ENCODE results near the gene KLHL13. TPM values are rescaled to one million over a fixed set of nuclear protein-coding genes. Genes with fewer than 3 reads are reported as not detected.

KLHL13 gene
- total RNA-seq, 1 experiment from 2014 or later: 4.2 TPM

DNA sequence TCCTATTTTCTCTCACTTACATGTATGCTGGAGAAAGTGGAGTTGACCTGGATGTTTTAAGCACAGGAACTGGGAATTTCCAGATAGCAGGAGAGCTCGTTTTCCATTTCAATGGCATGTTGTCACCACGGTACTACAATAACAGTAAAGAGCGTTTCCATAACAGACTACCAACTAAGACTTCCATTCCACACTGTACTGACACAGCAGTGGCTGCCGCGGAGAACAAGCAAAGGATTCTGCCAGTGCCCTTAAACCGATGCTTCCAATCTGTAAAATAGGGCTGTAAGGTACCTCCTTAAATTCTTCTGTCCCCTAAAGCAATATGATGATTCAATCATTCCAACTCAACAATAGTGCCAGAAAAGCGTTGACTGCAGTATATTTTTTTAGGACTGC, 143.9 kb downstream of the KLHL13 start:
- Histone ChIP-seq H2AFZ (ENCODE audit: low read depth, low read length, poor library complexity, severe bottlenecking) (no peak overlapping the region), H3K79me2 (ENCODE audit: insufficient read depth, low read length) (no peaks in the 10 kb centered on the region), H4K20me1 (ENCODE audit: insufficient read depth) (no peaks in the 10 kb centered on the region), H3K4me1 (ENCODE audit: control insufficient read depth in 1 of 2, insufficient read depth in 2 of 2, low read length in 2 of 2) (no peaks in the 10 kb centered on the region), H3K9ac (ENCODE audit: low read length) (no peak overlapping the region), H3K27ac (ENCODE audit: low read depth, low read length) (no peak overlapping the region), H3K36me3 (ENCODE audit: control insufficient read depth in 1 of 2, insufficient read depth in 2 of 2, low read length in 2 of 2) (no peaks in the 10 kb centered on the region), H3K4me3 (replicated peaks in 1 of 2; ENCODE audit: low read depth in 1 of 2, low read length in 2 of 2) (no peak overlapping the region), H3K27me3 (ENCODE audit: insufficient read depth, low read length) (no peaks in the 10 kb centered on the region), H3K9me2 (ENCODE audit: insufficient read depth) (no peaks in the 10 kb centered on the region), H3K4me2 (ENCODE audit: low read length) (no peak overlapping the region), H3K9me3 (ENCODE audit: control insufficient read depth in 1 of 2, insufficient read depth in 1 of 2, low read depth in 1 of 2, low read length in 2 of 2) (no peaks in the 10 kb centered on the region)
- intact Hi-C loops (cut with micrococcal nuclease): no loop called here
- no peak for TF ChIP-seq TCF7L2 (IDR thresholded peaks at IDR 0.05; ENCODE audit: borderline replicate concordance, extremely low read depth, insufficient read depth, insufficient read length)
- no peak for TF ChIP-seq ZNF274 (IDR thresholded peaks at IDR 0.05; ENCODE audit: low read depth, low read length)
- TF ChIP-seq POLR2AphosphoS5 (IDR thresholded peaks at IDR 0.05; ENCODE audit: low read depth, low read length): no peak
- TF ChIP-seq, protein P1, sequence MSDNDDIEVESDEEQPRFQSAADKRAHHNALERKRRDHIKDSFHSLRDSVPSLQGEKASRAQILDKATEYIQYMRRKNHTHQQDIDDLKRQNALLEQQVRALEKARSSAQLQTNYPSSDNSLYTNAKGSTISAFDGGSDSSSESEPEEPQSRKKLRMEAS (IDR thresholded peaks at IDR 0.05): no peak
- no peak for TF ChIP-seq ZFX (IDR thresholded peaks at IDR 0.05)
- no peak for TF ChIP-seq JUND (IDR thresholded peaks at IDR 0.05)
- no peak for TF ChIP-seq POLR2A (IDR thresholded peaks at IDR 0.05; ENCODE audit: borderline replicate concordance, extremely low read depth, insufficient read depth, insufficient read length)
- no peak for TF ChIP-seq EZH2 (IDR thresholded peaks at IDR 0.05)
- TF ChIP-seq, protein P2, sequence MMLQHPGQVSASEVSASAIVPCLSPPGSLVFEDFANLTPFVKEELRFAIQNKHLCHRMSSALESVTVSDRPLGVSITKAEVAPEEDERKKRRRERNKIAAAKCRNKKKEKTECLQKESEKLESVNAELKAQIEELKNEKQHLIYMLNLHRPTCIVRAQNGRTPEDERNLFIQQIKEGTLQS (IDR thresholded peaks at IDR 0.05): no peak
- no TSS peak for BruUV-seq (replicated peaks)
- CTCF ChIA-PET: no interaction called here
- no peak for ATAC-seq
- RAD21 ChIA-PET (ENCODE audit: low non-redundant PET in 1 of 2, low total read pairs in 2 of 2, uncharacterized antibody in 2 of 2, unreplicated experiment in 2 of 2): no interaction called here
- POLR2A ChIA-PET: no interaction called here
- no peak for DNase-seq (ENCODE audit: low read depth, low spot score)

DNA sequence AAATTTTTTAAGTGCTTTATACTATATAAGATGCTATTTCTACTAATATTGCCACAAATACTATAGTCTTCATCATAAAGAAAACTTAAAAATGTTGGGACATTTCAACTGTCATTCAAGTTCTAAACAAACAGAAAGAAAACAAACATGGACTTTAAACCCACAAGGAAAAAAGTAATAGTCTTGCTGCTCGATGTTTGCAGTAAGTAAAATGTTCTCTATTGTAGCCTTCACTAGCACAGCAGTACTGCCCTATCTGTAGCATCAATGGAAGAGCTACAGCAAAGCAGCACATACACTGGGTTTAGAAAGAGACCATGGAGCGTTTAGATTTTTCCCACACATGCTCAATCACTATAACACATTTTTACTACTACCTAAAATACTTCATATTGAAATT, 146.8 kb downstream of the KLHL13 start:
- Histone ChIP-seq H2AFZ (ENCODE audit: low read depth, low read length, poor library complexity, severe bottlenecking) (no peak overlapping the region), H4K20me1 (ENCODE audit: insufficient read depth) (no peaks in the 10 kb centered on the region), H3K9me2 (ENCODE audit: insufficient read depth) (no peaks in the 10 kb centered on the region), H3K9me3 (ENCODE audit: control insufficient read depth in 1 of 2, insufficient read depth in 1 of 2, low read depth in 1 of 2, low read length in 2 of 2) (no peaks in the 10 kb centered on the region), H3K27ac (ENCODE audit: low read depth, low read length) (no peak overlapping the region), H3K4me1 (ENCODE audit: control insufficient read depth in 1 of 2, insufficient read depth in 2 of 2, low read length in 2 of 2) (no peaks in the 10 kb centered on the region), H3K27me3 (ENCODE audit: insufficient read depth, low read length) (no peaks in the 10 kb centered on the region), H3K79me2 (ENCODE audit: insufficient read depth, low read length) (no peaks in the 10 kb centered on the region), H3K9ac (ENCODE audit: low read length) (no peak overlapping the region), H3K4me3 (replicated peaks in 1 of 2; ENCODE audit: low read depth in 1 of 2, low read length in 2 of 2) (no peak overlapping the region), H3K4me2 (ENCODE audit: low read length) (no peak overlapping the region), H3K36me3 (ENCODE audit: control insufficient read depth in 1 of 2, insufficient read depth in 2 of 2, low read length in 2 of 2) (no peaks in the 10 kb centered on the region)
- ChIA-PET CTCF (no interaction called here), RAD21 (ENCODE audit: low non-redundant PET in 1 of 2, low total read pairs in 2 of 2, uncharacterized antibody in 2 of 2, unreplicated experiment in 2 of 2) (no interaction called here), POLR2A (no interaction called here)
- TF ChIP-seq YY1 (IDR thresholded peaks at IDR 0.05; ENCODE audit: extremely low read depth, insufficient replicate concordance, low read depth, low read length): no peak
- no peak for TF ChIP-seq ELF1 (IDR thresholded peaks at IDR 0.05; ENCODE audit: borderline replicate concordance, low read depth)
- TF ChIP-seq, protein P1 (IDR thresholded peaks at IDR 0.05): no peak
- no peak for TF ChIP-seq ZNF274 (IDR thresholded peaks at IDR 0.05; ENCODE audit: low read depth, low read length)
- TF ChIP-seq SP1 (IDR thresholded peaks at IDR 0.05; ENCODE audit: low read depth): no peak
- TF ChIP-seq ZFX (IDR thresholded peaks at IDR 0.05): no peak
- DNase-seq (ENCODE audit: low read depth, low spot score) (no peak), ATAC-seq (no peak)
- no TSS peak for BruUV-seq (replicated peaks)
- intact Hi-C loops (cut with micrococcal nuclease): no loop called here

Data from HCT116 (cell line).